Trophoblast cell (in vitro differentiated cells and primary cell): ENCODE results near the gene RNF212.

Experiments
- DNase-seq, 2 donors: peaks; one replicate each; pipeline ENCODE4 v3.0.0-alpha.2; 2016
- H2AFZ ChIP-seq: 2 replicates; pipeline ENCODE4 v1.6.1; 2013; ENCODE audit warnings: low read length, moderate library complexity, mild to moderate bottlenecking; ENCODE audit not compliant: insufficient read depth, poor library complexity
- H2AK5ac ChIP-seq: 2 replicates; pipeline ENCODE4 v1.6.1; 2013; ENCODE audit warnings: mild to moderate bottlenecking, low read length
- H2BK120ac ChIP-seq: 2 replicates; pipeline ENCODE4 v1.6.1; 2013; ENCODE audit warnings: low read length, mild to moderate bottlenecking, moderate library complexity; ENCODE audit not compliant: insufficient read depth, poor library complexity
- H2BK12ac ChIP-seq: 2 replicates; pipeline ENCODE4 v1.6.1; 2013; ENCODE audit warnings: mild to moderate bottlenecking, low read length, moderate library complexity
- H2BK5ac ChIP-seq: 2 replicates; pipeline ENCODE4 v1.6.1; 2013; ENCODE audit warnings: low read length, low read depth, moderate library complexity, mild to moderate bottlenecking; ENCODE audit not compliant: poor library complexity
- H3K14ac ChIP-seq: 2 replicates; pipeline ENCODE4 v1.6.1; 2013; ENCODE audit warnings: mild to moderate bottlenecking, low read length
- H3K18ac ChIP-seq: 2 replicates; pipeline ENCODE4 v1.6.1; 2013; ENCODE audit warnings: mild to moderate bottlenecking, low read length
- H3K23ac ChIP-seq: 2 replicates; pipeline ENCODE4 v1.6.1; 2013; ENCODE audit warnings: low read length
- H3K27ac ChIP-seq: 2 replicates; pipeline ENCODE4 v1.5.1; 2013; ENCODE audit warnings: low read depth, mild to moderate bottlenecking, inconsistent platforms, low read length, moderate library complexity
- H3K27me3 ChIP-seq: 2 replicates; pipeline ENCODE4 v1.6.1; 2013; ENCODE audit warnings: inconsistent platforms, mild to moderate bottlenecking, low read length, moderate library complexity; ENCODE audit not compliant: insufficient read depth
- H3K36me3 ChIP-seq, 2 experiments: 1 replicate in 1 of 2; 2 replicates in 1 of 2; pipeline ENCODE4 v1.6.1; 2013; ENCODE audit warnings: low read length in 2 of 2, mild to moderate bottlenecking in 2 of 2, moderate library complexity in 1 of 2; ENCODE audit not compliant: insufficient read depth in 2 of 2, control insufficient read depth in 1 of 2
- H3K4ac ChIP-seq: 2 replicates; pipeline ENCODE4 v1.6.1; 2013; ENCODE audit warnings: low read depth, mild to moderate bottlenecking, low read length, moderate library complexity
- H3K4me1 ChIP-seq, 2 experiments: 1 replicate in 1 of 2; 2 replicates in 1 of 2; pipeline ENCODE4 v1.6.1; 2013; ENCODE audit warnings: low read length in 2 of 2, mild to moderate bottlenecking in 2 of 2, moderate library complexity in 1 of 2; ENCODE audit not compliant: insufficient read depth in 2 of 2, control insufficient read depth in 1 of 2
- H3K4me2 ChIP-seq: 2 replicates; pipeline ENCODE4 v1.6.1; 2013; ENCODE audit warnings: inconsistent platforms, mild to moderate bottlenecking, low read length, moderate library complexity
- H3K4me3 ChIP-seq: 2 replicates; pipeline ENCODE4 v1.5.1; 2013; ENCODE audit warnings: mild to moderate bottlenecking, low read depth, low read length, inconsistent platforms
- H3K79me1 ChIP-seq: one replicate; pipeline ENCODE4 v1.6.1; 2013; ENCODE audit warnings: low read length
- H3K79me2 ChIP-seq: 2 replicates; pipeline ENCODE4 v1.6.1; 2013; ENCODE audit warnings: low read length, mild to moderate bottlenecking; ENCODE audit not compliant: control insufficient read depth, insufficient read depth, poor library complexity
- H3K9ac ChIP-seq: 2 replicates; pipeline ENCODE4 v1.6.1; 2013; ENCODE audit warnings: mild to moderate bottlenecking, low read length
- H3K9me3 ChIP-seq: 2 replicates; pipeline ENCODE4 v1.6.1; 2013; ENCODE audit warnings: low read depth, mild to moderate bottlenecking, control low read depth, inconsistent platforms, low read length; ENCODE audit not compliant: insufficient read depth
- H4K12ac ChIP-seq: 2 replicates; pipeline ENCODE4 v1.6.1; 2013; ENCODE audit warnings: low read depth, mild to moderate bottlenecking, low read length, moderate library complexity
- H4K8ac ChIP-seq: 2 replicates; pipeline ENCODE4 v1.6.1; 2013; ENCODE audit warnings: low read depth, mild to moderate bottlenecking, low read length, moderate library complexity
- H4K91ac ChIP-seq: one replicate; pipeline ENCODE4 v1.6.1; 2013; ENCODE audit warnings: low read depth, mild to moderate bottlenecking, low read length, moderate library complexity
- WGBS: extraction: QIAGEN DNeasy Blood & Tissue Kit; methylation state at CpG from one replicate; pipeline ENCODE4 v1.1.7; 2013; ENCODE audit warnings: missing lambda C conversion rate; ENCODE audit not compliant: insufficient read length, insufficient coverage; ENCODE audit errors: extremely low coverage; 5-methylcytosine and 5-hydroxymethylcytosine counted together

RNF212 gene

GRCh38 chr4:1085404-1085799 is 28.0 kb downstream of the RNF212 start:
- Histone ChIP-seq H2BK12ac (no peak overlapping the region), H4K12ac (no peak overlapping the region), H3K79me1 (no peaks in the 10 kb centered on the region), H4K8ac (no peak overlapping the region), H4K91ac (no peak overlapping the region), H3K9ac (no peak overlapping the region), H2AK5ac (no peak overlapping the region), H3K4me3 (no peak overlapping the region), H2BK5ac (no peak overlapping the region), H3K9me3 (peaks cover 17% of the 10 kb centered on the region), H3K79me2 (no peaks in the 10 kb centered on the region), H3K4me1 (no peaks in the 10 kb centered on the region), H3K4ac (no peak overlapping the region), H3K18ac (no peak overlapping the region), H3K27me3 (no peaks in the 10 kb centered on the region), H3K23ac (no peak overlapping the region), H2AFZ (no peak overlapping the region), H3K4me2 (no peak overlapping the region), H3K14ac (no peak overlapping the region), H2BK120ac (no peak overlapping the region), H3K36me3 (no peaks in the 10 kb centered on the region), H3K27ac (no peak overlapping the region)
- no peak for DNase-seq
- no CpG with 5 or more reads among the region's 7 CpGs for WGBS

- no peak overlapping the region for H3K18ac ChIP-seq
- H2BK12ac ChIP-seq: no peak overlapping the region
- H3K79me1 ChIP-seq: no peaks in the 10 kb centered on the region
- WGBS: no CpG with 5 or more reads among the region's 13 CpGs
- H3K14ac ChIP-seq: no peak overlapping the region
- no peak overlapping the region for H3K23ac ChIP-seq
- no peaks in the 10 kb centered on the region for H3K27me3 ChIP-seq
- no peak overlapping the region for H2BK120ac ChIP-seq
- H2AK5ac ChIP-seq: no peak overlapping the region
- H3K4me2 ChIP-seq: no peak overlapping the region
- H2BK5ac ChIP-seq: no peak overlapping the region
- H3K36me3 ChIP-seq: no peaks in the 10 kb centered on the region
- no peak overlapping the region for H4K12ac ChIP-seq
- no peak overlapping the region for H3K9ac ChIP-seq
- H3K79me2 ChIP-seq: no peaks in the 10 kb centered on the region
- H3K9me3 ChIP-seq: peaks cover 14% of the 10 kb centered on the region
- no peak overlapping the region for H3K4ac ChIP-seq
- H3K27ac ChIP-seq: no peak overlapping the region
- no peak for DNase-seq
- H3K4me1 ChIP-seq: no peaks in the 10 kb centered on the region
- no peak overlapping the region for H4K8ac ChIP-seq
- no peak overlapping the region for H3K4me3 ChIP-seq
- H4K91ac ChIP-seq: no peak overlapping the region
- H2AFZ ChIP-seq: no peak overlapping the region
These were observed 28.5 kb downstream of the RNF212 start for GRCh38 chr4:1084796-1085403.

- peaks cover 12% of the 10 kb centered on the region for H3K9me3 ChIP-seq
These were observed 29.0 kb downstream of the RNF212 start for GRCh38 chr4:1084394-1084793.

GRCh38 chr4:1082215-1083182 is 30.9 kb downstream of the RNF212 start:
- Histone ChIP-seq H3K4ac (no peak overlapping the region), H3K9me3 (peaks cover 16% of the 10 kb centered on the region), H3K18ac (no peak overlapping the region), H3K79me1 (no peaks in the 10 kb centered on the region), H4K91ac (no peak overlapping the region), H3K9ac (no peak overlapping the region), H3K4me2 (no peak overlapping the region), H2AFZ (no peak overlapping the region), H3K79me2 (no peaks in the 10 kb centered on the region), H2BK120ac (no peak overlapping the region), H2AK5ac (no peak overlapping the region), H2BK12ac (no peak overlapping the region), H3K14ac (no peak overlapping the region), H3K23ac (no peak overlapping the region), H3K27ac (no peak overlapping the region), H3K27me3 (no peaks in the 10 kb centered on the region), H4K8ac (no peak overlapping the region), H3K4me1 (no peaks in the 10 kb centered on the region), H4K12ac (no peak overlapping the region), H2BK5ac (no peak overlapping the region), H3K4me3 (no peak overlapping the region), H3K36me3 (no peaks in the 10 kb centered on the region)
- DNase-seq: peak in 1 of 2 donors; percentile 24
- WGBS: no CpG with 5 or more reads among the region's 29 CpGs

More at GRCh38 chr4:1084394-1084793, 29.0 kb downstream of the RNF212 start:
- Histone ChIP-seq H3K4me3 (no peak overlapping the region), H3K4me1 (no peaks in the 10 kb centered on the region), H3K9ac (no peak overlapping the region), H4K8ac (no peak overlapping the region), H4K12ac (no peak overlapping the region), H2BK120ac (no peak overlapping the region), H4K91ac (no peak overlapping the region), H3K23ac (no peak overlapping the region), H3K27me3 (no peaks in the 10 kb centered on the region), H2BK12ac (no peak overlapping the region), H2BK5ac (no peak overlapping the region), H3K4ac (no peak overlapping the region), H3K18ac (no peak overlapping the region), H3K79me2 (no peaks in the 10 kb centered on the region), H2AFZ (no peak overlapping the region), H3K36me3 (no peaks in the 10 kb centered on the region), H3K14ac (no peak overlapping the region), H3K79me1 (no peaks in the 10 kb centered on the region), H3K4me2 (no peak overlapping the region), H2AK5ac (no peak overlapping the region), H3K27ac (no peak overlapping the region)
- no CpG with 5 or more reads among the region's 7 CpGs for WGBS
- no peak for DNase-seq
